Effector memory CD8-positive, alpha-beta T cell (primary cell): Measurements from ENCODE around the gene ZDHHC11B.
"Not testable (repeated sequence)": the region's sequence is repeated elsewhere in the genome, so short reads cannot be mapped to it uniquely, and the experiment has no call there.

Experiments
- ATAC-seq: fragments of 150-1000 bp; cut with Tn5 transposase; replicated peaks from 2 replicates; pipeline ENCODE4 v1.10.0; 2021; ENCODE audit warnings: mild to moderate bottlenecking, moderate library complexity
- DNase-seq, 3 experiments: peaks; one replicate each; pipeline ENCODE4 v3.0.0; 2021
- H3K27ac Mint-ChIP-seq, 2 donors: one replicate each; pipeline ENCODE4 v1.8.0; 2022; ENCODE audit warnings: mild to moderate bottlenecking in 2 of 2, mixed read lengths in 2 of 2, moderate library complexity in 2 of 2
- H3K27me3 Mint-ChIP-seq, 2 donors: one replicate each; pipeline ENCODE4 v1.8.0; 2022; ENCODE audit warnings: mixed read lengths in 2 of 2
- H3K36me3 Mint-ChIP-seq: one replicate; pipeline ENCODE4 v1.8.0; 2022; ENCODE audit warnings: mild to moderate bottlenecking, moderate library complexity, mixed read lengths; ENCODE audit not compliant: insufficient read depth
- H3K4me1 Mint-ChIP-seq, 2 donors: one replicate each; pipeline ENCODE4 v1.8.0; 2022; ENCODE audit warnings: low read depth in 2 of 2, mixed read lengths in 2 of 2
- H3K4me3 Mint-ChIP-seq, 2 donors: one replicate each; pipeline ENCODE4 v1.8.0; 2022; ENCODE audit warnings: mild to moderate bottlenecking in 2 of 2, mixed read lengths in 2 of 2, moderate library complexity in 2 of 2
- H3K9me3 Mint-ChIP-seq, 2 donors: one replicate each; pipeline ENCODE4 v1.8.0; 2022; ENCODE audit warnings: mixed read lengths in 2 of 2

The ZDHHC11B gene

GRCh38 chr5:801055-801454 lies 16.5 kb upstream of the ZDHHC11B start:
- not testable (repeated sequence) for ATAC-seq, H3K4me3 Mint-ChIP-seq, H3K36me3 Mint-ChIP-seq, H3K4me1 Mint-ChIP-seq, DNase-seq, H3K27ac Mint-ChIP-seq
- Mint-ChIP-seq H3K27me3 (peaks cover 22 to 26% of the 10 kb centered on the region in 2 donors), H3K9me3 (peaks cover 7 to 17% of the 10 kb centered on the region in 2 donors)

GRCh38 chr5:798505-799138 lies 14.1 kb upstream of the ZDHHC11B start:
- not testable (repeated sequence) for H3K27ac Mint-ChIP-seq, DNase-seq, H3K4me1 Mint-ChIP-seq, ATAC-seq, H3K36me3 Mint-ChIP-seq, H3K4me3 Mint-ChIP-seq
- Mint-ChIP-seq H3K27me3 (peaks cover 24 to 28% of the 10 kb centered on the region in 2 donors), H3K9me3 (peaks cover 2 to 12% of the 10 kb centered on the region in 2 donors)

- not testable (repeated sequence) for H3K27ac Mint-ChIP-seq, H3K36me3 Mint-ChIP-seq, ATAC-seq, DNase-seq, H3K4me3 Mint-ChIP-seq, H3K4me1 Mint-ChIP-seq
- peaks cover 24 to 28% of the 10 kb centered on the region in 2 donors for H3K27me3 Mint-ChIP-seq
- H3K9me3 Mint-ChIP-seq: peaks cover 0 to 11% of the 10 kb centered on the region in 2 donors
These were observed 13.5 kb upstream of the ZDHHC11B start for GRCh38 chr5:797986-798385.

- H3K9me3 Mint-ChIP-seq, DNase-seq, H3K27ac Mint-ChIP-seq, ATAC-seq, H3K36me3 Mint-ChIP-seq, H3K4me3 Mint-ChIP-seq, H3K4me1 Mint-ChIP-seq: not testable (repeated sequence)
- peaks cover 13 to 19% of the 10 kb centered on the region in 2 donors for H3K27me3 Mint-ChIP-seq
These were observed 11.3 kb upstream of the ZDHHC11B start for GRCh38 chr5:795873-796272.

- peaks cover 17 to 20% of the 10 kb centered on the region in 2 donors for H3K27me3 Mint-ChIP-seq
- DNase-seq, ATAC-seq, H3K9me3 Mint-ChIP-seq, H3K27ac Mint-ChIP-seq, H3K4me1 Mint-ChIP-seq, H3K4me3 Mint-ChIP-seq, H3K36me3 Mint-ChIP-seq: not testable (repeated sequence)
These were observed 10.4 kb upstream of the ZDHHC11B start for GRCh38 chr5:794948-795347.

GRCh38 chr5:788703-789102 lies 4.2 kb upstream of the ZDHHC11B start:
- H3K4me1 Mint-ChIP-seq, ATAC-seq, DNase-seq, H3K36me3 Mint-ChIP-seq, H3K4me3 Mint-ChIP-seq, H3K27ac Mint-ChIP-seq: not testable (repeated sequence)
- peaks cover 2 to 17% of the 10 kb centered on the region in 2 donors for H3K9me3 Mint-ChIP-seq
- peaks cover 21 to 26% of the 10 kb centered on the region in 2 donors for H3K27me3 Mint-ChIP-seq

GRCh38 chr5:787857-788233 lies 3.3 kb upstream of the ZDHHC11B start:
- H3K4me1 Mint-ChIP-seq, H3K4me3 Mint-ChIP-seq, H3K27ac Mint-ChIP-seq, DNase-seq, H3K36me3 Mint-ChIP-seq, ATAC-seq: not testable (repeated sequence)
- peaks cover 2 to 11% of the 10 kb centered on the region in 2 donors for H3K9me3 Mint-ChIP-seq
- H3K27me3 Mint-ChIP-seq: peaks cover 21 to 26% of the 10 kb centered on the region in 2 donors

- H3K27ac Mint-ChIP-seq, H3K4me1 Mint-ChIP-seq, ATAC-seq, H3K4me3 Mint-ChIP-seq, H3K36me3 Mint-ChIP-seq, DNase-seq: not testable (repeated sequence)
- Mint-ChIP-seq H3K9me3 (peaks cover 2 to 11% of the 10 kb centered on the region in 2 donors), H3K27me3 (peaks cover 21 to 26% of the 10 kb centered on the region in 2 donors)
These were observed 2.8 kb upstream of the ZDHHC11B start for GRCh38 chr5:787224-787856.

GRCh38 chr5:785181-785705 lies 714 bp upstream of the ZDHHC11B start:
- not testable (repeated sequence) for H3K4me1 Mint-ChIP-seq
- peaks cover 2 to 11% of the 10 kb centered on the region in 2 donors for H3K9me3 Mint-ChIP-seq
- peak overlapping the region; percentile 81 to 82 for H3K4me3 Mint-ChIP-seq
- DNase-seq (peak in 1 of 3 experiments; percentile 16), ATAC-seq (peak; percentile 19)
- peaks cover 19 to 26% of the 10 kb centered on the region in 2 donors for H3K27me3 Mint-ChIP-seq
- H3K27ac Mint-ChIP-seq: peak overlapping the region in 1 of 2 donors; percentile 44
- peaks cover 14% of the 10 kb centered on the region for H3K36me3 Mint-ChIP-seq

- H3K4me1 Mint-ChIP-seq: not testable (repeated sequence)
- peak overlapping the region; percentile 44 to 82 for H3K27ac Mint-ChIP-seq
- ATAC-seq (peak; percentile 51), DNase-seq (peak in 2 of 3 experiments; percentile 39 to 48)
- peaks cover 10 to 16% of the 10 kb centered on the region in 2 donors for H3K27me3 Mint-ChIP-seq
- H3K4me3 Mint-ChIP-seq: peak overlapping the region; percentile 81 to 82
- peaks cover 20% of the 10 kb centered on the region for H3K36me3 Mint-ChIP-seq
- peaks cover 2 to 11% of the 10 kb centered on the region in 2 donors for H3K9me3 Mint-ChIP-seq
These were observed 575 bp downstream of the ZDHHC11B start for GRCh38 chr5:783881-784427.

GRCh38 chr5:783049-783802 lies 1.3 kb downstream of the ZDHHC11B start:
- ATAC-seq: peak; percentile 14
- not testable (repeated sequence) for H3K27me3 Mint-ChIP-seq, H3K4me1 Mint-ChIP-seq, H3K9me3 Mint-ChIP-seq
- Mint-ChIP-seq H3K27ac (peak overlapping the region; percentile 44 to 82), H3K4me3 (peak overlapping the region; percentile 81 to 82), H3K36me3 (peaks cover 24% of the 10 kb centered on the region)
- peak in 1 of 3 experiments; percentile 26 for DNase-seq

- DNase-seq, H3K4me3 Mint-ChIP-seq, H3K9me3 Mint-ChIP-seq, H3K4me1 Mint-ChIP-seq, H3K27ac Mint-ChIP-seq, H3K27me3 Mint-ChIP-seq, ATAC-seq: not testable (repeated sequence)
- H3K36me3 Mint-ChIP-seq: peaks cover 30% of the 10 kb centered on the region
These were observed 2.2 kb downstream of the ZDHHC11B start for GRCh38 chr5:782356-782755.

- H3K4me3 Mint-ChIP-seq, H3K27me3 Mint-ChIP-seq, DNase-seq, H3K9me3 Mint-ChIP-seq, ATAC-seq, H3K4me1 Mint-ChIP-seq, H3K27ac Mint-ChIP-seq: not testable (repeated sequence)
- H3K36me3 Mint-ChIP-seq: peaks cover 41% of the 10 kb centered on the region
These were observed 4.0 kb downstream of the ZDHHC11B start for GRCh38 chr5:780571-780970.
